ENCODE data around the gene BEST1. TPM values are rescaled to one million over a fixed set of nuclear protein-coding genes. Genes with fewer than 3 reads are reported as not detected.
A peak's percentile ranks its signal among the peaks of the same experiment; 100 is the strongest.

Gene BEST1
- total and polyA plus RNA-seq, 2 of the 13 experiments (the other 11 are each of a cell fraction or from before 2014, with no cell fraction given) = 0.09 to 0.65 TPM

- TF ChIP-seq REST (IDR thresholded peaks at IDR 0.05; ENCODE audit: borderline replicate concordance in 1 of 2, low read depth in 1 of 2, low read length in 2 of 2) = peak in 1 of 2 experiments; percentile 78; a peak in 3 of 4 replicates
- TF ChIP-seq ZNF224 (CRISPR knock-in tag; IDR thresholded peaks at IDR 0.05) = no peak
- no peak for TF ChIP-seq SRF (IDR thresholded peaks at IDR 0.05; ENCODE audit: low read depth, low read length)
- no peak for TF ChIP-seq MBD4 (IDR thresholded peaks at IDR 0.05; ENCODE audit: borderline replicate concordance, low read length)
- TF ChIP-seq BRCA1 (CRISPR knock-in tag; IDR thresholded peaks at IDR 0.05) = no peak
- TF ChIP-seq MTF1 (CRISPR knock-in tag; IDR thresholded peaks at IDR 0.05) = no peak
- TF ChIP-seq ZFP36L1 (CRISPR knock-in tag; IDR thresholded peaks at IDR 0.05) = no peak
- no peak for TF ChIP-seq MXD4 (CRISPR knock-in tag; IDR thresholded peaks at IDR 0.05)
- TF ChIP-seq HMG20A (CRISPR knock-in tag; IDR thresholded peaks at IDR 0.05; ENCODE audit: borderline replicate concordance) = peak; percentile 11; the same call in 1 of the 2 replicates
- no peak for TF ChIP-seq ZNF652 (CRISPR knock-in tag; IDR thresholded peaks at IDR 0.05; ENCODE audit: borderline replicate concordance, low read depth)
- TF ChIP-seq PHF8 (CRISPR knock-in tag; IDR thresholded peaks at IDR 0.05) = peak; percentile 64
- TF ChIP-seq U2AF1 (optimal IDR thresholded peaks at IDR 0.05; ENCODE audit: low read depth, low read length) = peak; percentile 95
- TF ChIP-seq ZNF12 (CRISPR knock-in tag; IDR thresholded peaks at IDR 0.05) = no peak
- TF ChIP-seq ZNF264 (CRISPR knock-in tag; IDR thresholded peaks at IDR 0.05) = peak; percentile 74; the same call in 1 of the 2 replicates
- TF ChIP-seq CCAR2 (optimal IDR thresholded peaks at IDR 0.05; ENCODE audit: low read depth, low read length) = no peak
- no peak for TF ChIP-seq ZBTB44 (CRISPR knock-in tag; IDR thresholded peaks at IDR 0.05)
- TF ChIP-seq ZNF234 (CRISPR knock-in tag; conservative IDR thresholded peaks at IDR 0.05) = no peak
- TF ChIP-seq ZMYM4 (CRISPR knock-in tag; IDR thresholded peaks at IDR 0.05) = no peak; the same call in 1 of the 2 replicates
- TF ChIP-seq NPAS2 (CRISPR knock-in tag; IDR thresholded peaks at IDR 0.05; ENCODE audit: borderline replicate concordance) = no peak
- TF ChIP-seq CCDC6 (CRISPR knock-in tag; IDR thresholded peaks at IDR 0.05) = no peak; the same call in none of the 2 replicates
- TF ChIP-seq JUND (CRISPR knock-in tag; IDR thresholded peaks at IDR 0.05) = no peak; the same call in 1 of the 2 replicates
- peak; percentile 85; the same call in 1 of the 2 replicates for TF ChIP-seq WIZ (CRISPR knock-in tag; IDR thresholded peaks at IDR 0.05)
- 0 out of 2 replicates have a peak, but pooled peaks have one; percentile 71 for TF ChIP-seq ZSCAN12 (CRISPR knock-in tag; IDR thresholded peaks at IDR 0.05)
- TF ChIP-seq GZF1 (CRISPR knock-in tag; IDR thresholded peaks at IDR 0.05) = no peak
- peak; percentile 62; the same call in 1 of the 2 replicates for TF ChIP-seq POGZ (CRISPR knock-in tag; IDR thresholded peaks at IDR 0.05)
Observed at GRCh38 chr11:61923166-61924063, 26.7 kb upstream of the BEST1 start (continued).
